NCI-H2107 (cell line): ENCODE results near the gene CTSK.
"Not testable (repeated sequence)": the region's sequence is repeated elsewhere in the genome, so short reads cannot be mapped to it uniquely, and the experiment has no call there.

Source experiments
- DNase-seq: peaks from one replicate; lab custom pipeline; 2025; lab: John Stamatoyannopoulos, UW

The CTSK gene

DNA sequence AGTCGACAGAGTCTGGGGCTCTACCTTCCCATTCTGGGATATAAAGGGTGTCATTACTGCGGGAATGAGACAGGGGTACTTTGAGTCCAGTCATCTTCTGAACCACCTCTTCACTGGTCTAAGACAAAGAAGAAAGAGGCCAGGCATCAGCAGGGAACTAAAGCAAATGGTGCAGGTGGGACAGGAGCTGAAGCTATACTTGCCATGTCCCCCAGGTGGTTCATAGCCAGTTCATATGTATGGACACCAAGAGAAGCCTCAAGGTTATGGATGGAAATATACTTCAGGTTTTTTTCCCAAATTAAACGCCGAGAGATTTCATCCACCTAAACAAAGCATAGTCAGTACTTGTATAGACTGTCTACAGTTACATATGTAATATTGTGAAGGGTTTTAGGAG, 2.2 kb downstream of the CTSK start:
- no peak for DNase-seq

DNA sequence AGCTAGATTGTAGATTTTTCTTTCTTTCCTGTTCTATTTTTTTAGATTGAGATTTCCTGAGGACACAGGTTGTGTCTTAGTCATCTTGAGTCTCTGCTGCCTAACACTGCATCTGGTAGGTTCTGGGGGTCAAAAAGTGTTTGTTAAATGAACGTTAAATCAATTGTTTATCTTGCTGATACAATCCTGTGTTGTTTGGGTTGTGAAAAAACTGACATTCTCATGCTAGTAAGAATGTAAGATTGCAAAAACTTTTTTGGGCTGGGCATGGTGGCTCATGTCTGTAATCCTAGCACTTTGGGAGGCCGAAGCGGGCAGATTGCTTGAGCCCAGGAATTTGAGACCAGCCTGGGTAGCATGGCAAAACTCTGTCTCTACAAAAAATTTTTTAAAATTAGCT, 3.4 kb downstream of the CTSK start:
- no peak for DNase-seq

DNA sequence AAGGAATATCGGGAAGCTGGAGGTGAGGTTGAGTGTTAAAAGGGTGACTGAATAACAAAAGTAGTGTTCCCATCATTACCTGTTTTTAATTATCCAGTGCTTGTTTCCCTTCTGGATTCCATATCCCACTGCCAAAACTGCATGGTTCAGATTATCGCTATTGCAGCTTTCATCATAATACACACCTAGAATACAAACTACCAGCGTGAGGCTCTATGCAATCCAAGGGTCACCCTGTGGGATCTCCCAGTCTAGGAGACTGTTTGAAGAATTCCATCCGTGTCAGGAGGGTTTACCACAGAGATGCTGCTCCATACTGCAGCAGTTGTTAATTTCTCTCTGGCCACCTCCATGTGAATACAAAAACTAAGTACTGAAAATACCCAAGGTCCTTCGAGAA, 9.0 kb downstream of the CTSK start:
- no peak for DNase-seq

DNA sequence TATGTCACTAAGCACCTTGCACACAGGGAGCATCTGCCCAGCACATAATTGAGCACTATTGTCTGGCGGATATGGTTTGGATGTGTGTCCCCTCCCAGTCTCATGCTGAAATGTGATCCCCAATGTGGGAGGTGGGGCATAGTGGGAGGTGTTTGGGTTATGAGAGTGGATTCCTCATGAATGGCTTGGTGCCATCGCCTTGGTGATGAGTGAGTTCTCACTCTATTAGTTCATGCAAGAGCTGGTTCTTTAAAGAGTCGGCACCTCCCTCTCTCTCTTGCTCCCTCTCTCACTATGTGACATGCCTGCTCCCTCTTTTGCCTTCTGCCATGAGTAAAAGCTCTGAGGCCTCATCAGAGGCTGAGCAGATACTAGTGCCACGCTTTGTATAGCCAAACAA, 9.5 kb downstream of the CTSK start:
- DNase-seq, result peak; percentile 37

DNA sequence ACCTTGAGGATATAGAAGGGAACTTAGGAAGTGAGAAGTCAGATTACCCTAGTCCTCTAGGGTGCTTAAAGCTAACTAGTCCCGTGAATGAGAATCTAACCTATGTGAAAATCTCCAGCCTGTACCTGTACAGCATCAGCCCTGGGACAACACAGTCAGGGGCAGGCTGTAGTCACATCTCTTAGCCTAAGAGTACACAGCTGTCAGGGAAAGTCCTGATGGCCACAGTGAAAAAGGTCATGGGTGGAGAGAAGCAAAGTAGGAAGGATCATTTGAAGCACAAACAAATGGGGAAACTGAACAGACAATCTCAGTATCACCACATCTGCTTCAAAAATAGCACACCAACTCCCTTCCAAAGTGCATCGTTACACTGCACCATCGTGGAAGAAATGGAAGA, 11.7 kb downstream of the CTSK start:
- DNase-seq, result no peak

DNA sequence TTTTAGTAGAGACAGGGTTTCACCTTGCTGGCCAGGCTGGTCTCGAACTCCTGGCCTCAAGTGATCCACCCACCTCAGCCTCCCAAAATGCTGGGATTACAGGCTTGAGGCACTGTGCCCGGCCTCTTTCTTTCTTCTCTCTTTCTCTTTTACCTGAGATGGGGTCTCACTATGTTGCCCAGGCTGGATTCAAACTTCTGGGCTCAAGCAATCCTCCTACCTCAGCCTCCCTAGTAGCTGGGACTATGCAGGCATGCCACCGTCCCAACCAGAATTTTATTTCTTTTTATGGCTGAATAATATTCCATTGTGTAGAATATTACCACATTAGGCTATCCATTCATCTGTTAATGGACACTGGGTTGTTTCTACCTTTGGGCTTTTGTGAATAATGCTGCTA, 14.3 kb downstream of the CTSK start:
- DNase-seq, result not testable (repeated sequence)

DNA sequence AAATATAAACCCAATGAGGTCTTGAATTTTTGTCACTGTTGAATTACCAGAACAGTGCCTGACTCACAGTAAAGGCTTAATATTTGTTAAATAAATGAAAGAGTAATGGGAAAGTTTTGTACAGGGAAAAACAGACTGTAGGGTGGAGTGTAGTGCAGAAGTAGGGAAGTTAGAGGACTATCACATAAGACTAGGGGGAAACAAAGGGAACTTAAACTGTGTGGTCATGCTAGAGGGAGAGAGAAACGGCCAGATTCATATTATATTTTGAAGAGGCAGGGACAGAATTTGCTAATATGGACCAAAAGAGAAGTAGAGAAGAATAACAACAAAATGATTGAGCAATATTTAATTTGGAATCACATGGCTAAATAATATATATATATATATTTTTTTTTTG, 14.8 kb downstream of the CTSK start:
- DNase-seq, result no peak

DNA sequence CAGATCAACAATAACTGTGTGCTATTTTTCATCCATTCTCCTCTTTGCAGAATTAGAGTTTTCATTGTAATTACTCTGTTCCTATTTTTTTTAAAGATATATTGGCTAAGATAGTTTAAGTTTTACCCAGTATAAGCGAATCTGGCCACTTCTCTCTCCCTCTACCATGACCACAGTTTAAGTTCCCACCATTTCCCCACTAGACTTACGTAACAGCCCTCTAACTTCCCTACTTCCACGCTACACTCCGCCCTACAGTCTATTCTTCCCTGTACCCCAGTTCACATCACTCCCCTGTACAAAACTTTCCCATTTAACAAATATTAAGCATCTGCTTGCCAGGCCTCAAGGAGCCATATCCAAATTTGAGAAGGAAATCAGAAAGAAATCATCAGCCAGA, 16.5 kb downstream of the CTSK start:
- DNase-seq, result no peak

DNA sequence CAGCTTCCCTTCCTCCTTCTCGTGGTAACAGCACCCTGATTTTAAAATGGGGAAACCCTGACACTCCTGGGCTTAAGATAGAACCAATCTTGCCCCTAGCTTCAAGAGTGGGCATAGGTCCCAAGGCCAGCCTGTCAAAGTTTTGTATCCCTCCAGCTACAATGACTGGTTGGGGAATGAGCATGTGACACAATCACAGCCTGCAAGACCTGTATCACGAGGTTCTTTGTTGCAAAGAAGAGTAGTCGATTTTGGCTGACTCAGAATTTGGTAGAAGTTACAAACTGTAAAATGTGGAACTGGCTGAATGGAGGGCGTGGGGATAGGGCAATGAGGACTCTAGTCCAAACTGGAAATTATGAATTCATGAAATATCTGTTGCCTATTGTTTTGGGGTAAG, 18.7 kb downstream of the CTSK start:
- DNase-seq, result no peak

DNA sequence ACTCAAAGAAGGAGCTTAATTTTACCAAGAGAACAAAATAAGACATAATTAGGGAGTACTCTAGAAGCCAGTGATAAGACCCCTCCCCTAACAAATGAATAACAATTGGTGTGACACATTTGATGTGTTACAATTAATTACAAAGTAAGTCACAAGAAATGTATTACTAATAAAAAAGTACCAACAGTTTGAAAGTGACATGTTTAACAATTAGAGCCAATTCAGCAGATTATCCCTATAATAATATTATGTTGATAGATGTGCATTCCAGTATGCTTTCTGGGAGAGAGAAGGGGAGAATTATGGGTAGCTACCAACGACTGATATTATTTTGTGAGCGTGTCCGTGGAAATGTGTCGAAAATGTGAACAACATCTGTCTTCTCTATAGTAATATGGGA, 19.1 kb downstream of the CTSK start:
- no peak for DNase-seq

DNA sequence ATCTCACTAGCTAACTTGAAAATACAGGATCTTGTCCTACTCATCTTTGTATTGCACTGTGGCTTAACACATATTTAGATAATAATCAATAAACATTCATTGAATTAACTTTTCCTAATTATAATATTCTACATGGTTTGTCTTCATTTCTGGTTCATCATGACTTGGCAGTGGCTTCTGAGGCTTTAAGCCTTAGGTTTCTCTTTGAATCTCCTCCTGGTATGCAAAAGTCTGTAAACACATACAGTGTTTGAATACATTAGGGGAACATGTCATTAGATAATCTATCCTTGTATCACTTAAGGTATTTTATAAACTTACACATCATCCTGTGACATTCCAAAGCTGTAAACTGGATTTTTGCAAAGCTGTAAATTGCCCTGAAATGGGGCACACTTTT, 20.6 kb downstream of the CTSK start:
- DNase-seq, result no peak

DNA sequence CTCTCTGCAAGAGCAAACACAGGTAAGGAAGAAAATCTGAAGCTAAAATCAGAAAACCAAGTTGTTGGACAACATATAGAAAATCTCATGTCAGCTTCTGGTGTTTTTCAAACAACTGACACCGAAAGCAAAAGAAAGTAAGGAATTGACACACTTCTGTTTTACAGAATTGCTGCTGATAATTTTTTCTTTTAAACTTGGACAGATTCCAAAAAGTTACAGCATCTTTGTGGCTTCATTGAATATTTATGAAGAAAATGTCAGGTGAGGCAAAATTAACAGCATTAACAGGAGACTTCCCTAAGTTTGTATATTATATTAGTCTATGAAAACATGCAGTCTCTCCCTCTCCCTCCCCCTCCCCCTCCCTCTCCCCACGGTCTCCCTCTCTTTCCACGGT, 27.6 kb downstream of the CTSK start:
- DNase-seq, result no peak

DNA sequence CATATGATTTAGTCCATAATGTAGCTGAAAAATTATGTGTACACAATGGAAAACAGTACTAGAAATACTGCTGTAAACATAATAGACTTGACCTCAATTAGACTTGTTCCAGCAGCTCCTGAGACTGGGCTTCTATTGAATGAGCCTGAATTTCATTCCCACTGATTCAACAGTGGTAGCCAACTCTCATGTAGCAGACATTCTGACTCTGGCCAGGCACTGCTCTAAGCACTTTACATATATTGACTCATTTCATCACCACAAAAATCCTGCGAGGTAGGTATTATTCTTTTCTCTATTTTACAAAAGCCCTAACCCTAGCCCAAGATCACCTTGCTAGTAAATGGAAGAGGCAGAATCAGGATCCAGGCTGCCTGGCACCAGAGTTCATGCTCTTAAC, 29.7 kb downstream of the CTSK start:
- DNase-seq, result no peak

DNA sequence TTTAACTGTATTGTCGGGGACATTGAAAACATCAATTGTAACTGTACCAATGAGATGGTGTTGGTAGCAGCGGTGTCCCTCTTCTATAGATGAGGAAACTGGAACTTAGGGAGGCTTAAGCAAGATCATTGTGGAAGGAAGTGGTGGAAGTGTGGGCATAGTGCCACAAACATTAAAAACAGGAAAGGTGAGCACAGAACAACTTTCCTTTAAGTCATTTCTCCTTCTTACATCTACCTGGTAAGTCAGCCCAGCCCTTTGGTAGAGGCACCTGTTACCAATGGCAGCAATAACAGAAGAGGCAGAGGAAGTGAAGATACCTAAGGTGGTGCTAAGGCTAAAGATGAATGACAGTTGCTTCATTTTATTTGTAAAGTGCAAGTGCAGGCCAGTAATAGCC, 30.5 kb downstream of the CTSK start:
- DNase-seq, result no peak

DNA sequence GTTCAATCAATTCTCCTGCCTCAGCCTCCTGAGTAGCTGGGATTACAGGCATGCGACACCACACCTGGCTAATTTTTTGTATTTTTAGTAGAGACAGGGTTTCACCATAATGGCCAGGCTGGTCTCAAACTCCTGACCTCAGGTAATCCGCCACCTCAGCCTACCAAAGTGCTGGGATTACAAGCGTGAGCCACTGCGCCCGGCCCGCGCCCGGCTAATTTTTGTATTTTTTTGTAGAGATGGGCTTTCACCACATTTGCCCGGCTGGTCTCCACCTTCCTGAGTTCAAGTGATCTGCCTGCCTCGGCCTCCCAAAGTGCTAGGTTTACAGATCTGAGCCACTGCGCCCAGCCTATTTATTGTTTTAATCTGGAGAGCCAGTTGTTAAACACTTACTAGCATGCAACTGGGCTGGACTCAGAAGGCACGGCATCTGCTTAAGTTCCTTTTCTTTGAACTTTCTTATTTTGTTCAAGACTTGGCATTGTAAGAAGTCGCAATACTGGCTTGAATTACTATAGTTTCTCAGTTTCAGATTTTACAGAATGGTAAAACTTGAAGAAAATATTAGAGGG, 32.0 kb downstream of the CTSK start:
- not testable (repeated sequence) for DNase-seq

DNA sequence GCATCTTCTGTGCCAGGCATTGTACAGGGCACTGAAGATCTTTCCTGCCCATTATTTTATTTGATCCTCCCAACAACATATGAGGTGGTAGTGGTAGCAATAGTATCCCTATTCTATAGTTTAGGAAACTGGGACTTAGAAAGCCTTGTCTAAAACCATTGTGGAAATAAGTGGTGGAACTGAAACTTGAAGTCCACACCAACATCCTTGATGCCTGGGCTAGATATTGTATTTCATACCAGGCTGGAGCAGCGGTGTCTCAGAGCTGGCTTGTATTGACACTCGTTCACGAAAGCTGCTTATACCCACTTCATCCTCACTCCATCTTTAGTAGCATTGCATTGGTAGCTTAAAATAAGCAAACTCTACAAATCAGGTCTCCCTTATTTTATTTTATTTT, 32.8 kb downstream of the CTSK start:
- no peak for DNase-seq

DNA sequence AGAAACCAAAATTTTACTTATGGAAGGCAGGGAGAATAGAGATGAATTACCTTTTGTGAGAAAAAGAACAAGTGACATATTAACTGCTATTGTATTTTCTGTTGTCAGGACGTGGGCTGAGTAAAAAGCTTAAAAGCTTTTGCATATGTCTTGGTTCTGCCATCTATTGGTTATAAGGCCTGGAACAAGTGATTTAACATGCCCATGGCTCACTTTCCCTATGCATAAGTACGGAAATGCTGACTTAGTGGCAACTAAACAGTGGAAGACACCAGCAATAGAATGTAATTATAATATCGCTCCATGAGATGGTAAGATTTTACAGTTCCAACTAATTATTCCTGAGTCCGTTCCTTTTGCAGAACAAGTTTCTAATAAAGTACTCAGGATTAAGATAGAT, 35.7 kb downstream of the CTSK start:
- no peak for DNase-seq

DNA sequence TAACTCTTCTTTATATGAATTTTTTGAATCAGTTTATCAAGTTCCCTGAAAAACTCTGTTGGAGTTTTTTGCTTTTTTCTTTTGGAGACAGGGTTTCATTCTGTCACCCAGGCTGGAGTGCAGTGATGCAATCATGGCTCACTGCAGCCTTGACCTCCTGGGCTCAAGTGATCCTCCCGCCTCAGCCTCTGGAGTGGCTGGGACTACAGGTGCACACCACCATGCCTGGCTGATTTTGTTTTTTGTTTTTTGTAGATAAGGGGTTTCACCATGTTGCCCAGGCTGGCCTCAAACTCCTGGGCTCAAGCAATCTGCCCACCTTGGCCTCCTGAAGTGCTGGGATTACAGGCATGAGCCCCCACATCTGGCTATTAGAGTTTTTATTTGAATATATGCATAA, 40.4 kb downstream of the CTSK start:
- DNase-seq, result not testable (repeated sequence)

DNA sequence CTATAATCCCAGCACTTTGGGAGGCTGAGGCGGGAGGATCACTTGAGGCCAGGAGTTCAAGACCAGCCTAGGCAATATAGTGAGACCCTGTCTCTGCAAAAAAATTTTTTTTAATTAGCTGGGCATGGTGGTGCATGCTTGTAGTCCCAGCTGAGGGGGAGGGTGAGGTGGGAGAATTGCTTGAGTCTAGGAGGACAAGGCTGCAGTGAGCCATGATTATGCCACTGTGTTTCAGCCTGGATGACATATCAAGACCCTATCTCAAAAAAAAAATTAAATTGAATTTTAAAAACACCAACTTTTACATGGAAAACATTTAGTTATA, 42.1 kb downstream of the CTSK start:
- DNase-seq, result not testable (repeated sequence)

DNA sequence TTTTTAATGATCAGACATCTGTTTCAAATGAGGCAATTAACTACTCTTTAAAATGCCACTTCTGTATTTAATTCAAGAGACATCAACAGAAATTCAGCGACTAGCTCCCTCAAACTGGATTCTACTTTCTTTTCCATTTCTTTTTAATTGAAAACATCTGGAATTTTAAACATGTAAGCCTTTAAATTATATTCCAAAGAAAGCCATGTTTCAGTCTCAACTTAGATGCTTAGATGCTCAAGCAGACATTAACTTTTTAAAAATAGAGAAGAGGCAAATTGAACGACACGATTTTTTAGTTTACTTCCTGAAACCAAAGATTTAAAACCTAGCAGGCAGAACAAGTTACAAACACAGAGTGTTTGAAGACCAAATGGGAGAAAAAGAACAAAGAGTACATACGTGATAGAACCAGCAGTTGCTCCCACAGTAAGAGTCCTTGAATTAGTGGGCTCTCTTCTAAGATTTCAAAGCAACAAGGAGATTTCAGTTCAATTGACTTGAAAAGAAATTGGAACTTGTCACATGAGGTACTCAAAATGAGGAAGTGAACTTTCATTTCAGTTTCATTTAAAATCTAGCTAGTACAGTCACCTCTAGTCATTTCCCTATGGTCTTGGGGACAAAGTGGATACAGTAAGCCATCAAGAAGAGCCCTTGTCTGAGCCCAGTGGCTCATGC, 42.6 kb downstream of the CTSK start, which contains the start of gene CTSS:
Gene CTSS, minus strand, starts transcription at position 483 of the 681 bp plus-strand sequence. CDS start 1,015 bp downstream, outside the sequence.
- no peak for DNase-seq

DNA sequence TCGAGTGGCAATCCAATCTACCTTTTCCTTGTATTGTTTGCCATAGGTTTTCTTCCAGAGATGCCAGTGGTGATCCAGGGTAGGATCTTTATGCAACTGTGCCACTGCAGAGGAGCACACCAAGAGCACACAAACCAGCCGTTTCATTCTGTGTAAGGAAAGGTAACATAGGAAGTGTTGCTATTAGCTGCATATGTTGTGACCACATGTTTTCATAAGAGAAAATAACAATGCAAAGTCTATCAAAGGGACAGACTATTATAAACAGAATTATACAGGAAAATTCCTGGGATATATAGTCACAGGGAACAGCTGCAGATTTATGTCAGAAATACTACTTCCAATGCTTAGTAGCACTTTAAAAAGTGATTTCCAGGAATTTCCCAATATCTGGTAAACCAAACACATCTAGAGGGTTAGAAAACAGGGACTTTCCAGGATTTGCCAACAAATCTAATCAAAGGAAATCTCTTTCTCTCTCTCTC, 43.4 kb downstream of the CTSK start:
- no peak for DNase-seq

DNA sequence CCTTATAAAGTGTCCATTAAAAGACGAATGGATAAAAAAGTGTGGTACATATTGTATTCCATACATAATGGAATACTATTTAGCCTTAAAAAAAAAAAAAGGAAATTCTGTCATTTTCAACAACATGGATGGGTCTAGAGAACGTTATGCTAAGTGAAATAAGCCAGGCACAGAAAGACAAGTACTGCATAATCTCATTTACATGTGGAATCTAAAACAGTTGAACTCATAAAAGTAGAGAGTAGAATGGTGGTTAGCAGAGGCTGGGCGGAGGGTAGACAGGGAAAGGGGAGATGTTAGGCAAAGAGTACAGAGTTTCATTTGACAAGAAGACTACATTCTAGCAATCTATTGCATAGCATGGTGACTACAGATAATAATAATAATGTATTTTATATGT, 45.0 kb downstream of the CTSK start:
- no peak for DNase-seq

DNA sequence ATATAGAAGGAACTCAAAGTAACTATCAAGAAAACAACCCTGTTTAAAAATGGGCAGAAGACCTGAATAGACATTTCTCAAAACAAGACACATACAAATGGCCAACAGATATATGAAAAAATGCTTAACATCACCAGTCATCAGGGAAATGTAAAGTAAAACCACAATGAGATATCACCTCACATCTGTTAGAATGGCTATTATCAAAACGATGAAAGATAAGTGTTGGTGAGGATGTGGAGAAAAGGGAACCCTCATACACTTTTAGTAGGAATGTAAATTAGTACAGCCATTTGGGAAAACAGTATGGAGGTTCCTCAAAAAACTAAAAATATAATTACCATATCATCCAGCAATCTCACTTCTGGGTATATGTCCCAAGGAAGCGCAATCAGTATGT, 45.5 kb downstream of the CTSK start:
- DNase-seq, result no peak

DNA sequence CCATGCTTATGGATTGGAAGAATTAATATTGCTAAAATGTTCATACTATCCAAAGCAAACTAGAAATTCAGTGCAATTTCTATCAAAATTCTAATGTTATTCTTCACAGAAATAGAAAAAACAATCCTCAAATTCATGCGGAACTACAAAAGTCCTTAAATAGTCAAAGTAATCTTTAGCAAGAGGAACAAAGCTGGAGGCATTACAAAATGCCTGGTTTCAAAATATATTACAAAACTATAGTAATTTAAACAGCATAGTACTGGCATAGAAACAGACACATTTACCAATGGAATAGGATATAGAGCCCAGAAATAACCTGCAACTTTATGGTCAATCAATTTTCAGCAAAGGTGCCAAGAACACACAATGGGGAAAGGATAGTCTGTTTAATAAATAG, 46.3 kb downstream of the CTSK start:
- DNase-seq, result no peak
